Loucy (cell line): ENCODE data around the gene SLC35D3.
"Not testable (repeated sequence)": the region's sequence is repeated elsewhere in the genome, so short reads cannot be mapped to it uniquely, and the experiment has no call there.

Experiments
- H2AFZ ChIP-seq: fragments of 200-600 bp; sonication (generic); 2 replicates; pipeline ENCODE4 v1.6.0; 2016; ENCODE audit warnings: antibody characterized with exemption, mild to moderate bottlenecking, low read length, moderate library complexity
- H3F3A ChIP-seq: fragments of 200-600 bp; 2 replicates; pipeline ENCODE4 v1.6.0; 2016; ENCODE audit warnings: antibody characterized with exemption, low read depth, mild to moderate bottlenecking
- H3K27me3 ChIP-seq: fragments of 200-600 bp; sonication (generic); 2 replicates; pipeline ENCODE4 v1.6.1; 2014; ENCODE audit warnings: low read length, mild to moderate bottlenecking; ENCODE audit not compliant: insufficient read depth, poor library complexity, severe bottlenecking
- H3K36me3 ChIP-seq: fragments of 200-600 bp; sonication (generic); 2 replicates; pipeline ENCODE4 v1.6.1; 2016; ENCODE audit warnings: low read length; ENCODE audit not compliant: insufficient read depth
- H3K4me1 ChIP-seq: fragments of 200-600 bp; sonication (generic); 2 replicates; pipeline ENCODE4 v1.5.1; 2014; ENCODE audit warnings: low read length, mild to moderate bottlenecking; ENCODE audit not compliant: insufficient read depth, poor library complexity, severe bottlenecking
- H3K4me2 ChIP-seq: fragments of 200-600 bp; sonication (generic); 2 replicates; pipeline ENCODE4 v1.6.0; 2014; ENCODE audit warnings: antibody characterized with exemption, low read length, low read depth, mild to moderate bottlenecking; ENCODE audit not compliant: poor library complexity, severe bottlenecking
- H3K4me3 ChIP-seq: fragments of 200-600 bp; sonication (generic); 2 replicates; pipeline ENCODE4 v1.5.1; 2014; ENCODE audit warnings: low read length, mild to moderate bottlenecking, mixed read lengths; ENCODE audit not compliant: poor library complexity, severe bottlenecking
- H3K79me2 ChIP-seq: fragments of 200-600 bp; sonication (generic); 2 replicates; pipeline ENCODE4 v1.6.1; 2014; ENCODE audit warnings: low read length; ENCODE audit not compliant: insufficient read depth
- H3K9ac ChIP-seq: fragments of 200-600 bp; sonication (generic); 2 replicates; pipeline ENCODE4 v1.6.0; 2014; ENCODE audit warnings: mild to moderate bottlenecking, low read depth, low read length, moderate library complexity; ENCODE audit not compliant: poor library complexity, severe bottlenecking
- H3K9me2 ChIP-seq: fragments of 200-600 bp; sonication (generic); replicated peaks from 2 replicates; pipeline ENCODE4 v1.6.1; 2016; ENCODE audit warnings: low read depth, low read length, mixed read lengths
- H3K9me3 ChIP-seq: fragments of 200-600 bp; sonication (generic); 2 replicates; pipeline ENCODE4 v1.6.1; 2014; ENCODE audit warnings: mild to moderate bottlenecking, antibody characterized with exemption, low read length, low read depth; ENCODE audit not compliant: insufficient read depth
- H4K20me1 ChIP-seq: fragments of 200-600 bp; sonication (generic); 2 replicates; pipeline ENCODE4 v1.6.0; 2014; ENCODE audit warnings: antibody characterized with exemption, low read length, mild to moderate bottlenecking; ENCODE audit not compliant: insufficient read depth, poor library complexity, severe bottlenecking
- CTCF ChIP-seq: fragments of 200-600 bp; sonication (generic); conservative IDR thresholded peaks from 2 replicates; pipeline ENCODE4 v1.5.1; 2014; ENCODE audit warnings: mild to moderate bottlenecking, antibody characterized with exemption, low read length
- EZH2phosphoT487 ChIP-seq: fragments of 200-600 bp; IDR thresholded peaks from 2 replicates; pipeline ENCODE4 v1.6.1; 2018; ENCODE audit warnings: antibody characterized with exemption, mild to moderate bottlenecking, moderate library complexity, borderline replicate concordance

SLC35D3 gene

DNA sequence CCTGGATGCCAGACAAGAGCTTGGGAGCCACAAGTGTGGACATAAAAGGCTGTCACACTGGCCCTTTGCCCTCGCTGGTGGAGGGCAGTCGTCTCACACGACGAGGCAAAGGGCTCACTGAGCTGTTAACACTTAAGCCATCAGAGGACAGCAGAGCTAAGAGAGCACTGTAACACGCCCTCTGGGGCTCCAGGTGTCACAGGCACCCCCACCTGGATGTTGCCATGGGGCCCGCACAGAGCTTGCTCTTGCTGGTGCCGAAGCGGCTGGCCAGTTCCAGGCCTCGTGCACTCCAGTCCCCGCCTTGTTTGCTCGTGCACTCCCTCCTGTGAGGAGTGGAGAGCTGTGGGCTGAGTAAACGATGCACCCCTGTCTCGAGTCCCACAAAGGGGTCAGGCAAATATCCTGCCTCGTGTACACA, 37.4 kb downstream of the SLC35D3 start:
- Histone ChIP-seq H3K9me3 (no peaks in the 10 kb centered on the region), H3K79me2 (no peaks in the 10 kb centered on the region), H3F3A (no peaks in the 10 kb centered on the region), H4K20me1 (no peaks in the 10 kb centered on the region), H2AFZ (no peak overlapping the region), H3K4me1 (no peaks in the 10 kb centered on the region), H3K4me3 (no peak overlapping the region), H3K27me3 (peaks cover 5% of the 10 kb centered on the region), H3K9me2 (no peaks in the 10 kb centered on the region), H3K4me2 (no peak overlapping the region), H3K9ac (no peak overlapping the region), H3K36me3 (no peaks in the 10 kb centered on the region)
- TF ChIP-seq CTCF: no peak
- no peak for TF ChIP-seq EZH2phosphoT487

GRCh38 chr6:136959935-136960334, 37.8 kb downstream of the SLC35D3 start:
- not testable (repeated sequence) for H3K4me2 ChIP-seq, H3K79me2 ChIP-seq, H3K27me3 ChIP-seq, H3K9me3 ChIP-seq, H3K9me2 ChIP-seq, H3K4me3 ChIP-seq, H4K20me1 ChIP-seq, H3K9ac ChIP-seq, H3F3A ChIP-seq, H3K4me1 ChIP-seq, H2AFZ ChIP-seq, H3K36me3 ChIP-seq

- Histone ChIP-seq H3K4me2 (no peak overlapping the region), H3K9ac (no peak overlapping the region), H2AFZ (no peak overlapping the region), H3K36me3 (no peaks in the 10 kb centered on the region), H3K9me2 (no peaks in the 10 kb centered on the region), H3F3A (no peaks in the 10 kb centered on the region), H3K4me1 (no peaks in the 10 kb centered on the region), H4K20me1 (no peaks in the 10 kb centered on the region), H3K9me3 (no peaks in the 10 kb centered on the region), H3K27me3 (no peaks in the 10 kb centered on the region), H3K79me2 (no peaks in the 10 kb centered on the region), H3K4me3 (no peak overlapping the region)
- no peak for TF ChIP-seq CTCF
- no peak for TF ChIP-seq EZH2phosphoT487
Measured at GRCh38 chr6:136960781-136961180, 38.7 kb downstream of the SLC35D3 start.

GRCh38 chr6:136961848-136962247, 39.7 kb downstream of the SLC35D3 start:
- Histone ChIP-seq H3K9me3 (no peaks in the 10 kb centered on the region), H2AFZ (no peak overlapping the region), H3K9ac (no peak overlapping the region), H3F3A (no peaks in the 10 kb centered on the region), H3K4me3 (no peak overlapping the region), H3K4me2 (no peak overlapping the region), H3K4me1 (no peaks in the 10 kb centered on the region), H3K36me3 (no peaks in the 10 kb centered on the region), H3K27me3 (no peaks in the 10 kb centered on the region), H3K79me2 (no peaks in the 10 kb centered on the region), H3K9me2 (no peaks in the 10 kb centered on the region), H4K20me1 (no peaks in the 10 kb centered on the region)
- TF ChIP-seq EZH2phosphoT487: no peak
- TF ChIP-seq CTCF: no peak
